GM19463 (cell line): ENCODE data around the gene FBXL20.
"Not testable (repeated sequence)": the region's sequence is repeated elsewhere in the genome, so short reads cannot be mapped to it uniquely, and the experiment has no call there.

ENCODE experiments used
- ATAC-seq: cut with Tn5 transposase; IDR thresholded peaks from one replicate; pipeline ENCODE4 v1.9.1; 2021; ENCODE audit warnings: mild to moderate bottlenecking, moderate library complexity; ENCODE audit not compliant: unreplicated experiment

Gene FBXL20

GRCh38 chr17:39261286-39261685 lies 140.1 kb downstream of the FBXL20 start:
- no peak for ATAC-seq

- no peak for ATAC-seq
Observed at GRCh38 chr17:39252788-39253460, 148.5 kb downstream of the FBXL20 start.

- ATAC-seq, result no peak
Observed at GRCh38 chr17:39251997-39252396, 149.4 kb downstream of the FBXL20 start.

GRCh38 chr17:39250076-39250475 lies 151.3 kb downstream of the FBXL20 start:
- ATAC-seq, result not testable (repeated sequence)

GRCh38 chr17:39246274-39246673 lies 155.2 kb downstream of the FBXL20 start:
- ATAC-seq, result no peak

- ATAC-seq, result no peak
Observed at GRCh38 chr17:39244600-39245570, 156.5 kb downstream of the FBXL20 start.

- no peak for ATAC-seq
Observed at GRCh38 chr17:39244016-39244599, 157.3 kb downstream of the FBXL20 start.

GRCh38 chr17:39243155-39243554 lies 158.3 kb downstream of the FBXL20 start:
- no peak for ATAC-seq

- ATAC-seq, result no peak
Observed at GRCh38 chr17:39240631-39241030, 160.8 kb downstream of the FBXL20 start.

GRCh38 chr17:39239640-39240314 lies 161.6 kb downstream of the FBXL20 start:
- no peak for ATAC-seq

GRCh38 chr17:39238311-39238972 lies 163.0 kb downstream of the FBXL20 start:
- no peak for ATAC-seq

- no peak for ATAC-seq
Observed at GRCh38 chr17:39237586-39237985, 163.8 kb downstream of the FBXL20 start.

- no peak for ATAC-seq
Observed at GRCh38 chr17:39236981-39237441, 164.4 kb downstream of the FBXL20 start.

GRCh38 chr17:39236450-39236927 lies 164.9 kb downstream of the FBXL20 start:
- ATAC-seq, result no peak

GRCh38 chr17:39235555-39236449 lies 165.6 kb downstream of the FBXL20 start:
- ATAC-seq, result no peak

- ATAC-seq, result no peak
Observed at GRCh38 chr17:39231591-39232551, 169.6 kb downstream of the FBXL20 start.

- ATAC-seq, result no peak
Observed at GRCh38 chr17:39231091-39231561, 170.3 kb downstream of the FBXL20 start.

GRCh38 chr17:39230361-39230760 lies 171.1 kb downstream of the FBXL20 start:
- ATAC-seq, result no peak
